Measurements from ENCODE around the gene HNRNPD.
A peak's percentile ranks its signal among the peaks of the same experiment; 100 is the strongest.
"Not testable (repeated sequence)": the region's sequence is repeated elsewhere in the genome, so short reads cannot be mapped to it uniquely, and the experiment has no call there.

Gene HNRNPD, protein sequence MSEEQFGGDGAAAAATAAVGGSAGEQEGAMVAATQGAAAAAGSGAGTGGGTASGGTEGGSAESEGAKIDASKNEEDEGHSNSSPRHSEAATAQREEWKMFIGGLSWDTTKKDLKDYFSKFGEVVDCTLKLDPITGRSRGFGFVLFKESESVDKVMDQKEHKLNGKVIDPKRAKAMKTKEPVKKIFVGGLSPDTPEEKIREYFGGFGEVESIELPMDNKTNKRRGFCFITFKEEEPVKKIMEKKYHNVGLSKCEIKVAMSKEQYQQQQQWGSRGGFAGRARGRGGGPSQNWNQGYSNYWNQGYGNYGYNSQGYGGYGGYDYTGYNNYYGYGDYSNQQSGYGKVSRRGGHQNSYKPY

DNA sequence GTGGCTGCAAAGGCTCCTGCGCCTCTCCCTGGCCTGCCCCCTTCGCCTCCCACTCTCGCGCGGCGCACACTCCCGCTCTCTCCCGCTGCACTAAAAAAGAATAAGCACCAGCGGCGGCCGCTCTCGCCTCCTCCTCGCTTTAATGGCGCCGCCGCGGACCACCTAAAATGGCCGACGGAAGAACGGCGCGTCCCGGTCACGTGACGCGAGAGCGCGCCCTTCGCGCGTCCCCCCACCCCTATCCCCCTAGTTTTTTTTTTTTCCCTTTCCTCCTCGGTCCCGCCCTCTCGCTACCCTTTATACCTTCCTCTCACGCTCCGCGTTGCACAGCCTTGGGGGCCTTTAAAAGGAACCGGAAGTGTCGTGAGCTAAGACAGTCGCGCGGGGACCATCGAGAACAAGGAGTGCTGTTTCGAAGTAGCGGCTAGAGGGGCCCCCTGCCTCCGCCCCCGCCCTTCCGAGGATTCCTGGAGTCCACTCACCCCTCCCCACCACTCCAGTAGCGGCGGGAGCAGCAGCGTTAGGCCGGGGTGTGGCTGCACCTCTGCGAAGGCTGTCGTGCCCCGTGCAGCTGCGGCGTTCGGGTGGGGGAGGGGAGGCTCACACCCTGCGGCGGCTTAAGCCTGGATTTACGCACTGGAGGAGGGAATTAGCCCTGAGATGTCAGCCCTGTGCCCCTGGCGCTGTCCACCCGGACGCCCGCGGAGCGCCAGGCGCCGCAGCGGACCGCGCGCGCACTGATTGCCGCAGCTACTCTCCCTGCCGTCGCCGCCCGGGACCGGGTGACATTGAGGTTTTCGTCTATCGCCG, at the start of gene HNRNPD:
HNRNPD (minus strand) TSS at position 176 of the 810 bp plus-strand sequence. CDS start 313 bp downstream, outside the sequence.
- DNase-seq (ENCODE audit: low spot score), result peak; percentile 96

DNA sequence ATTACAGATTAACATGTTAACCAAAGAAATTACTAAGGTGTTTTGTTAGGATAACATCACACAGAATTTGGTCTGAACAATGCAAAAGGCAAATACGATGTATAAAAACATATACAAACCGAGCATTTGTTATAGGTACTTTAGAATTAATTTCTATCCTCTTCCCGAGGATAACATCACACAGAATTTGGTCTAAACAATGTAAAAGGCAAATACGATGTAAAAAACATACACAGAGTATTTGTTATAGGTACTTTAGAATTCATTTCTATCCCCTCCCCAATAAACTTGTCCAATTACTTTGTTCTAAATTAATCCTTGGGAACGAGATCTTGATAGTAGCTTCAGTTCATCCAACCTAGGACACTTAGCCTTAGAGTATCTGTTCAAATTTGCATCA, 48.8 kb upstream of the HNRNPD start:
- DNase-seq (ENCODE audit: low spot score), result no peak

DNA sequence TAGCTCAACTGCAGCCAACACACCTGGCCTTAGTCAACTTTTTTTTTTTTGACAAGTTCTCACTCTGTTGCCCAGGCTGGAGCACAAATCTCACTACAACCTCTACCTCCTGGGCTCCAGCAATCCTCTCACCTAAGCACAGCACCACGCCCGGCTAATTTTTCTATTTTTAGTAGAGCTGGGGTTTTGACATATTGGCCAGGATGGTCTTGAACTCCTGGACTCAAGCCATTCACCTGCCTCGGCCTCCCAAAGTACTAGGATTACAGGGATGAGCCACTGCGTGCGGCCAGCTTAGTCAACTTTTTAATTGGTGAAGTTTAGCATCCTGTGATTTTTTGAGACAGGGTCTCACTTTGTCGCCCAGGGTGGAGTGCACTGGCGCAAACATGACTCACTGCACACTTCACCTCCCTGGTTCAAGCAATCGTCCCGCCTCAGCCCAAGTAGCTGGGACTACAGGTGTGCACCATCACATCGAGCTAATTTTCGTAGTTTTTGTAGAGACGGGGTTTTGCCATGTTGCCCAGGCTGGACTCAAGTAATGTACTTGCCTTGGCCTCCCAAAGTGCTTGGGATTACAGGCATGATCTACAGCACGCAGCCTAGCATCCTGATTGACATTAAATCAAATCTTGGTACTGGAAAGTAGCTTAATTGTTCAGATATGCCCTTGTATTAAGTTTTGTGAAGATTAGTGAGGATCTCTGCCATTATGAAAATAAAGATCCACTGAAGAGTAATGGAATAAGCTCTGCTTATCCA, 48.2 kb upstream of the HNRNPD start:
- DNase-seq (ENCODE audit: low spot score), result no peak

DNA sequence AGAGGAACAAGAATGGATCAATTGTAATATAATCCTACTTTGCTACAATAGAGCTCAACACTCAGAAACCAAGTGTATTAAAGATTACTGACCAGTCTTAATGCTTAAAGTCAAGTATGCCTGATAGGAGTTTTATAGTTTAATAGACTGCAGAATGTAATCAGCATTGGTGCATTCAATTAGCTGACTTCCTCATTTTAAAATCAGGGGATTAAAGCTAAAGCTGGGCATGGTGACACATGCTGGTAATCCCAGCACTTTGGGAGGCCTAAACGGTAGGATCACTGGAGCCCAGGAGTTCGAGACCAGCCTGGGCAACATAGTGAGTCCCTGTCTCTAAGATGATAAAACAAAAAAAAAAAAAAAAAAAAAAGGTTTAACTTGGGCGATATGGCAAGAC, 45.7 kb upstream of the HNRNPD start:
- DNase-seq (ENCODE audit: low spot score), result no peak

DNA sequence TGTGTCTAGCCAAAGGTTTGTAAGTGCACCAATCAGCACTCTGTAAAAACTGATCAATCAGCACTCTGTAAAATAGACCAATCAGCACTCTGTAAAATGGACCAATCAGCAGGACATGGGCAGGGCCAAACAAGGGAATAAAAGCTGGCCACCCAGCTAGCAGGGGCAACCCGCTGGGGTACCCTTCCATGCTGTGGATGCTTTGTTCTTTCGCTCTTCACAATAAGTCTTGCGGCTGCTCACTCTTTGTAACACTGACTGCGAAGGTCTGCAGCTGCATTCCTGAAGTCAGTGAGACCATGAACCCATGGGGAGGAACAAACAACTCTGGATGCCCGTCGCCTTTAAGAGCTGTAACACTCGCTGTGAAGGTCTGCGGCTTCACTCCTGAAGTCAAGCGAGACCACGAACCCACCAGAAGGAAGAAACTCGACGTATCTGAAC, 42.2 kb upstream of the HNRNPD start:
- DNase-seq (ENCODE audit: low spot score), result no peak

DNA sequence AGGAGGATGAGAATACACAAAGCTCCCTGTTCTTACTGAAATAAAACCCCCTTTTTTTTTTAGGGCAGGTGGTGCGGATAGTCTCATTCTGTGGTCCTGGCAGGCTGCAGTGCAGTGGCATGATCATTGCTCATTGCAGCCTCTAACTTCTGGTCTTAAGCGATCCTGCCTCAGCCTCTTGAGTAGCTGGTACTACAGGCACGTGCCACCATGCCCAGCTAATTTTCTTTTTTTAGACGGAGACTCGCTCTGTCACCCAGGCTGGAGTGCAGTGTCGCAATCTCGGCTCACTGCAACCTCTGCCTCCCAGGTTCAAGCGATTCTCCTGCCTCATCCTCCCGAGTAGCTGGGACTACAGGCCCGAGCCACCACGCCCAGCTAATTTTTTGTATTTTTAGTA, 41.3 kb upstream of the HNRNPD start:
- not testable (repeated sequence) for DNase-seq (ENCODE audit: low spot score)

DNA sequence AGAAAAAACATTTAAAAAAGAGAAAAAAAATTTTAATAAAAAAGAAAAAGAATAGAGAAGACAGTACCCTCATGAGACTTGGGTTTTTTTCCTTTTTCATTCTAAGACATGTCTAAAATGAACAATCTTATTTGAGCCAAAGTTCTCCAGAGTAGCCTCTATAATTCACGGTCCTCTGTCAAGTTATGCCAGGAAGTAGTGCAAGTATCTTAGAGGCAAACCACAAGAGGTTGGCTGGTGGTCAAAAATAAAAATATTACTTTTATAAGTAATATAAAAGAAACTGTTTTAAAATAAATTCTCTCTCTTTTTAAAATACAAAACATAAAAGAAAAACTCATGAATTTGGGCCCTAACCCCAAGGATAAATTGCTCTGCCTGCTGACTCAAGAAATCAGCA, 29.9 kb upstream of the HNRNPD start:
- no peak for DNase-seq (ENCODE audit: low spot score)

DNA sequence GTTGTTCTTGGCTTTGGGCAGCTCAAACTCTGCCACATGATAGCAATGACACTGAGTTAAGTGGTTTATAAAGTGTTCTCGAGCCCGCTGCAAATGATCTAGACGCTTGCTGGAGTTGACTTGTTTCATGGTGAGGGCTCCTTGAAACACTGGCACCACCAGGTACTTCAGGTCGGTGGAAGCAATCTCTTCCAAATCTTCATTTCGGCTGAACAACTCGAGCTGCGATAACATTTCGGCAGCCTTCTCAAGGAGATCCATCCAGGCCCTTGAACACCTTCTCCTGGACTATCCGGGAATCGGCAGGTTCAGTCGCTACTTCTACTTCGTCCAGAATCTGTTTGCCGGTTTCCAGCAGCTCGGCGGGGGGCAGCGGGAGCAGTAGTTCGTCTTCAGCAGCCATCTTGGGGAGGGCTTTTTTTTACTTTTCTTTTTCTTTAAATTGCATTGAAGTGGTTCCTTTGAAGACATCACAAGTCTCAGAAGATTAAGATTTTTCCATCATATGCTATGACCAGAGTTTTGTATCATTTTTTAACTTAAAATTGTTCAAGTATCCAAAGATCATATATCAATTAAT, 28.5 kb upstream of the HNRNPD start:
- no peak for DNase-seq (ENCODE audit: low spot score)

DNA sequence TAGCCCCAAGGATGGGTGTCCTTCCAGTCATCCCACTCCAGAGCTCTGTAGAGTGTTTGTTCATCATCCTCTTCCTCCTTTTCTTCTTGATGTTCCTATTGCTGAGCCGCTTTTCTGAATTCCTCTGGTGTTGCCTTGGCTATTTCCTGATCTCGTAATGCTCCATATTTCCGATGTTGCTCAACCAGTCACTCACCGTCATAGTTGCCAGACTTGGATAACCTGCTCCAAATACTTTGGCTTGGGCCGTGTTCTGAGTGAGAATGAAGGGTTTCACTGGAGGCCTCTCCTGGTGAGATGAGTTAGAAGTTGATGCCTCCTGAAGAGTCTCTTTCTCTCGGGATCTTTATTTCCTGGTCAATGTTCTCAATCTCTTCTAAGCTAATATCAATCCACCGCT, 27.8 kb upstream of the HNRNPD start:
- DNase-seq (ENCODE audit: low spot score), result no peak

DNA sequence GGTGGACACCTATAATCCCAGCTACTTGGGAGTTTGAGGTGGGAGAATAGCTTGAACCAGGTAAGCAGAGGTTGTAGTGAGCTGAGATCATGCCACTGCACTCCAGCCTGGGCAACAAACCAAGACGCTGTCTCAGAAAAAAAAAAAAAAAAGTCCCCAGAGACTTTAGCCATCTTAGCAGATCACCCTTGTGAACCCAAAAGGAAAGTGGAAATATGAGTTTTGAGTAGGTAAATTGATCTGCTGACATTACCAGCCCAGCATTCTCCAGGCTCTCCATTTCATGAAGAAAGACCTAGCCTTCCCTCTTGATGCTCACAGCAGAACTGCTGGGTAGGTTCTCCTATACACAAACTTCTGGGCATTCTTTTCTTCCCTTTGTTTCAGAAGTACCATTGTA, 24.5 kb upstream of the HNRNPD start:
- DNase-seq (ENCODE audit: low spot score), result no peak

DNA sequence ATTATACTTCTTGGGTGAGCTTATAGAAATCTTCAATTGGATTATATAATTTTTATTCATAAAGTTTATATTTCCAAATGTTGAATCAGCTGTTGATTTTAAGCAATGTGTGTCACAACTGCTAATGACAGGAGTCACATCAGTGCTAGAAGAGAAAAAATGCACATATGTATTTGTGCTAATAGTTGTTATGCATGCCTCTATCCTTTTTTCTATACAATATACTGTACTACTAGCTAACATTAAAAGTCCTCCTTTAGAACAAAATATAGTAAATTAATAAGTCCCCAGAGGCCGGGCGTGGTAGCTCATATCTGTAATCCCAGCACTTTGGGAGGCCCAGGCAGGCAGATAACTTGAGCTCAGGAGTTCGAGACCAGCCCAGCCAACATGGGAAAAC, 23.7 kb upstream of the HNRNPD start:
- no peak for DNase-seq (ENCODE audit: low spot score)

DNA sequence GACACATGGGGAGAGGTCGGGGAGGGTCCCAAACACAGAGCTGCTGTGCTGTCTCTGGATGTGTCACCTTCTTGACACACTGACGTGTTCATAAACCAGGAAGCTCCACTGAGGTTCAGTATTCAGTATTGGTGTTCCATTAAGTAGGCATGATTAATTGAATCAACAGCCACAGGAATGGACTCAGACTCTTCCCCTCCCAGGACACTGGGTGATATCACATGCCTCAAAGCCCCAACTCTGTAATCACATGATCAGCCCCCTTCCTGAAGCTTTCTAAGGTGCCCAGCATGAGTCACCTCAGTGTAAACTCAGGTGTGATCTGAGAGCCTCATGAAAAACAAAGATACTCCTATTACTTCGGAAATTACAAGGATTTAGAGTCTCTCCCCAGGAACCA, 21.1 kb upstream of the HNRNPD start:
- no peak for DNase-seq (ENCODE audit: low spot score)

DNA sequence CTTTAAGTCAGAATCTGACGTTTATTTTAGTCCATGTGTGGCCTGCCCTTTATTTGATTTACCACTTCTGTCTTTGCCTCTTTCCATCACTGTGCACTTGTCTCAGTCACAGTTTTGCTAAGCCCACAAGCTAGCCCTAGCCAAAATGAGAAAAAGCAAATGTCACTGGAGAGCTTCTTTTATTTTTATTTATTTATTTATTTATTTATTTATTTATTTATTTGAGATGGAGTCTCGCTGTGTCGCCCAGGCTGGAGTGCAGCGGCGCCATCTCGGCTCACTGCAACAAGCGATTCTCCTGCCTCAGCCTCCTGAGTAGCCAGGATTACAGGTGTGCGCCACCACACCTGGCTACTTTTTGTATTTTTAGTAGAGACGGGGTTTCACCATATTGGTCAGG, 16.3 kb upstream of the HNRNPD start:
- DNase-seq (ENCODE audit: low spot score), result not testable (repeated sequence)

DNA sequence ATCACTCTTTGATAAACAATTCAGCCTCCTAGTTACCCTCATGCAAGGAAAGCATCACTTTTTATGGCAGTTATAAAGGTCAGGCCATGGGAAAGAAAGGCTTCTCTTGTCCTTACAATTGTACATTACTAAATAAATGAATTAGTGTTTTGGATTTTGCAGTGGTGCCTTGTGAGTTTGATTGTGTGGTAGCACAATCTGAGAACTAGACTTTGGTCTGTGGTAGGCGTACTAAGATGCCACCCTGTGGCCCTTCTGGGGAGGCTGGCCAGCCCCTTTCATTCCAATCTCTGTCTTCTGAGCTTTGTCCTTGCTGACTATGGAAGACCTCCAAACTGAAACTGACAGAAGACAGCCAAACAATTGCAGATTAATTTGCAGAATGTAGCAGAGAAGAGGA, 14.6 kb upstream of the HNRNPD start:
- no peak for DNase-seq (ENCODE audit: low spot score)

DNA sequence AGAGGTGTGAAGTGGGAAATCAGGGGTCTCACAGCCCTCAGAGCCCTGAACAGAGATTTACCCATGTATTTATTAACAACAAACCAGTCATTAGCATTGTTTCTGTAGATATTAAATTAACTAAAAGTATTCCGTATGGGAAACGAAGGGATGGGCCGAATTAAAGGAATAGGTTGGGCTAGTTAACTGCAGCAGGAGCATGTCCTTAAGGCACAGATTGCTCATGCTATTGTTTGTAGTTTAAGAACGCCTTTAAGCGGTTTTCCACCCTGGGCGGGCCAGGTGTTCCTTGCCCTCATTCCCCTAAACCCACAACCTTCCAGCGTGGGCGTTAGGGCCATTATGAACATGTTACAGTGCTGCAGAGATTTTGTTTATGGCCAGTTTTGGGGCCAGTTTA, 12.5 kb upstream of the HNRNPD start:
- DNase-seq (ENCODE audit: low spot score), result not testable (repeated sequence)

DNA sequence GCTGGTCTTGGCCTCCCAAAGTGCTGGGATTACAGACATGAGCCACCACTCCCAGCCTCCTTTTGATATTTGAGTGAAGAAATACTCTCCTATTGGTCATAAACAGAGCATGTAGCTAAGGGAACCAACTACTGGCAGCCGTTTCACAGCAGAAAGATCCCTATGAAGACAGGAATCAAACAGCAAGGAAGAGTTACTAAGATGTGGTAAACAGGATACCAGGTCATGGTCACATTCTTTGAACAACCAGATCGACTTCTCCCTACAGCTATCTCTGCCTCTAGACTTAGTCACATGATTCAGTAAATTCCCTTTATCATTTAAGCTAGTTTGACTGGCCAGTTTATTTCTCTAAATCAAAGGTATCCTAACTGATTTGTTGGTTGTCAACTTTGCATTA, 9.0 kb upstream of the HNRNPD start:
- DNase-seq (ENCODE audit: low spot score), result no peak

DNA sequence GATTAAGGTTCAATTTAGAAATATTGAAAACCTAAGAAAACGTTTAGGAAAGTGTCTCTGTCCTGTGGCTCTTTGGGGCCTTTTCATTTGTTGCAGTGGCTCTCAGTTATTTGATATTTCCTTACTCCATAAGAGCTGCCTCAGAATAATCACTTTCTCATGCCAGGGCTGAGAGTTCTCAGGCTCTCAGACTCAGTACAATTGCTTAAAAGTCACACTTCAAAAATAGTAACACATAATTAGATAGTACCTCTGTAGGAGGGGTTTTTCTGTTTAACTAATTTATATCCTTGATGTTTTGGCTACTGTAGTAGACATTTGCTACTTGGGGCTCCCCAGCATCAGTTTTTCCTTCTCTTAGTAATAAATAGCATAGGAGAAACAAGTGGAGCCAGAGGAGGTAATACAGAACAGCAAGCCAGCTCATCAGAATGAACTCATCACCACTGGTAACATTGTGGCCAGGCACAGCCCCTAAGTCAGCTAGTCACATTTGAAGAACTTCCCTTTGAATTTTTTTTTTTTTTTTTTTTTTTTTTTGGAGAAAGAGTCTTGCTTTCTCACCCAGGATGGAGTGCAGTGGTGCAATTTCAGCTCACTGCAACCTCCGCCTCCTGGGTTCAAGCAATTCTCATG, 8.0 kb upstream of the HNRNPD start:
- no peak for DNase-seq (ENCODE audit: low spot score)

DNA sequence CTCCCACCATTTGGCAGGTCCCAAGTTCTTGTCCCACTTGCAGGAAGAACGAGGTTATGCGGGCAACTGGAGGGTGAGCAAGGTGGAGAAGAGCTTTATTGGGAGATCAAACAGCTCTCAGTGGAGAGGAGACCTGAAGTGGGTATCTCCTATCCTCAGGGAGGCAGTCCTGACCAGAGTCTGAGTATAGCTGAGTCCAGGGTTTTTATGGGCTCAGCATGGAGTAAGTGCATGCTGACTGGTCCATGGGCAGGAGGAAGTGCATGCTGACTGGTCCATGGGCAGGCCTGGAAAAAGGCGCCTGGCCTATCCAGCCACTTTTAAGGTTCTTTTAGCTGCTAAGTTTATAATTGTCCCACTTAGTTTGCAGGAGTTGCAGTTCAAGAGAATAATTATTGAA, 7.4 kb upstream of the HNRNPD start:
- DNase-seq (ENCODE audit: low spot score), result no peak

DNA sequence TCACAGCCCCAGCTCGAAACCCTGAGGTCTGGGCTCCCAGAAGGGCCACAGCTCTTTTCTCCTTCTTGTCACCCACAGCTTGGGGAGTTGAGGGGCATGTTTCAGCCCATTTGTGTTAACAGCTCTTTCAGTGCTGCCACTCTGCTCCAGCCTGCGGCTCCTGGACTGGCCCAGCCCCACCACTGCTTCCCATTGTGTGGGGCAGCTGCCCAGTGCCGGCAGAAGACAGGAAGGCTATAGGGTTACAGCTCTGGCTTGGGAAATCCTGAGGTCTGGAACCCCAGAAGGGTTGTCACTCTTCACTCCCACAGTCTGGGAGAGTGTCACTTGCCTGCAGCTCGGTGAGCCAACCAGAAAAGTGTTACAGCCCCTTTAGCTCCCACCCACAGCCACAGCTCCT, 7.0 kb upstream of the HNRNPD start:
- DNase-seq (ENCODE audit: low spot score), result no peak

DNA sequence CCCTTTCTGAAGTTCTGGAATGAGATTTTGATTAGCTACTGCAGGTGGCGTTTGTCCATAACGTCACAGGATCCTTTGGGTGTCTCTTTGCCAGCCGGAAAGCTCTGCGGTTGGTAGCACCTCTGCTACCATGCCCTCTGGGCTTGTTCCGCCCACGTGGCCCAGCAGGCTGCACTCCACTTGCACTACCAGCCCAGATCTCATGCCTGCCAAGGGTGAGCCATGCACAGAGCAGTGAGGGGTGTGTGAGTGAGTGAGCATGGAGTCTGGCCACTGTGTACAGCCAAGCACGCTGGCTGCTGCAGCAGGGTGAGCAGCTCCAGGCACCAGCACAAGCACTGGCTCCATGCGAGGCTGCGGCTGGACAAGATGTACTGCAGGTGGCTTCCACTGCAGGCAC, 6.6 kb upstream of the HNRNPD start:
- no peak for DNase-seq (ENCODE audit: low spot score)

DNA sequence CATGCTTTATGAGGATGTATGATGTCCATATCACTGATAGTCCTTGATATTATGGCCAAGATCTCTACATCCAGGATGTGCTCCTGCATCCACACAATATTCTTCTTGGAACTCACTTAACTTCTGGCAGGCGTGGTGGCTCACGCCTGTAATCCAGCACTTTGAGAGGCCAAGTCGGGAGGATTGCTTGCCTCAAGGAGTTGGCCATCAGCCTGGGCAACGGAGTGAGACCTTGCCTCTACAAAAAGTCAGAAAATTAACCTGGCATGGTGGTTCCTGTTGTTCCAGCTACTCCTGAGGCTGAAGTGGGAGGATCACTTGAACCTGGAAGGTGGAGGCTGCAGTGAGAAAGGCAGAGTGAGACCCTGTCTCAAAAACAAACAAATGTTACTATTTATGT, 2.3 kb upstream of the HNRNPD start:
- DNase-seq (ENCODE audit: low spot score), result no peak

DNA sequence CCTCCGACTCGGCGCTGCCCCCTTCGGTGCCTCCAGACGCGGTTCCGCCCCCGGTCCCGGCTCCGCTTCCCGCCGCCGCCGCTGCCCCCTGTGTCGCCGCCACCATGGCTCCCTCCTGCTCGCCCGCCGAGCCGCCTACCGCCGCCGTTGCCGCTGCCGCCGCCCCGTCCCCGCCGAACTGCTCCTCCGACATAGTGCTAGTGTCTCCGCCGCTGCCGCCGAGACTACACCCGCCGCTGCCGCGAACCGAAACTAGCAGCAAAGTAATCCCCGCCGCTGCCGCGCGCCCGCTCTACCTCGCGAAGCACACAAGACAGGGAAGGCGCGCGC, 340 bp downstream of the HNRNPD start:
- DNase-seq (ENCODE audit: low spot score), result no peak

All from kidney capillary endothelial cell (primary cell).